NCI-H446 (cell line): Measurements from ENCODE around the gene KLHL29.

ENCODE experiments used
- DNase-seq, 2 experiments: peaks; one replicate each; lab custom pipeline; 2025; lab: John Stamatoyannopoulos, UW

Gene KLHL29

DNA sequence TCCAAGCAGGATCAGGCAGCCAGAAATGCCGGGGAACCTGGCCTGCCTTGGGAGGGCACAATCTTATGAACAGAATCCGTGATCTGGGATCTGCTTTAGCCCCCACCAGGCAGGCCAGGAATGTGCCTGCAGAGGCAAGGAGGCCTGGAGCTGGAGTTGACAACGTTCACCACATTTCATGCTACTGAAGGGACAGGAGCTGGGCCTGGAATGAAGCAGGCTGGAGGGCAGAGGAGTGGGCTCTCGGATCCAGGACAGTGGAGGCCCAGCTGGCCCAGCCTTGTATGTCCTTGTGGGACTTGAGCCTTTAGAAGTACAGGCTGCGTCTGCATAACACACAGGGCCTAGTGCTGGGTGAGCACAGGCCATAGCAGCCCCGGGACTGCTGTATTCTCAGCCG lies 91.8 kb downstream of the KLHL29 start:
- no peak for DNase-seq

DNA sequence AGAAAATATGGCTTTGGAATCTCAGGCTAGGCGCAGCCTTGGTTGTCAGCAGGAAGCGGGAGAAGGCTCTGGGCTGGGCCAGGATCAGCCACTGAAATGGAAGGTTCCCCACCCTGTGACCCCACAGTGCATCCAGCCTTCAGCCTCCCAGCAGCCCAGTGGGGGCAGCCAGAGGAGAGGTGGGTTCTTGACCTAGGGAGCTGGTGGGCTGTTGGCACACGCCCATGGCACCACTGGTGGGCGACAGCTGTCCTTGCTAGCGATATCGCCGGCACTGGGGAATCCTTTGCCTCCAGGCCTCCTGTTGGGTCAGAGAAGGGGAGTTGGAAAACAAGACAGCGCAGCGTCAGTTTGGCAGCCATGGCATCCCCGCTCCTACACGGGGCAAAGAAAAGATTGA lies 92.4 kb downstream of the KLHL29 start:
- DNase-seq: no peak

DNA sequence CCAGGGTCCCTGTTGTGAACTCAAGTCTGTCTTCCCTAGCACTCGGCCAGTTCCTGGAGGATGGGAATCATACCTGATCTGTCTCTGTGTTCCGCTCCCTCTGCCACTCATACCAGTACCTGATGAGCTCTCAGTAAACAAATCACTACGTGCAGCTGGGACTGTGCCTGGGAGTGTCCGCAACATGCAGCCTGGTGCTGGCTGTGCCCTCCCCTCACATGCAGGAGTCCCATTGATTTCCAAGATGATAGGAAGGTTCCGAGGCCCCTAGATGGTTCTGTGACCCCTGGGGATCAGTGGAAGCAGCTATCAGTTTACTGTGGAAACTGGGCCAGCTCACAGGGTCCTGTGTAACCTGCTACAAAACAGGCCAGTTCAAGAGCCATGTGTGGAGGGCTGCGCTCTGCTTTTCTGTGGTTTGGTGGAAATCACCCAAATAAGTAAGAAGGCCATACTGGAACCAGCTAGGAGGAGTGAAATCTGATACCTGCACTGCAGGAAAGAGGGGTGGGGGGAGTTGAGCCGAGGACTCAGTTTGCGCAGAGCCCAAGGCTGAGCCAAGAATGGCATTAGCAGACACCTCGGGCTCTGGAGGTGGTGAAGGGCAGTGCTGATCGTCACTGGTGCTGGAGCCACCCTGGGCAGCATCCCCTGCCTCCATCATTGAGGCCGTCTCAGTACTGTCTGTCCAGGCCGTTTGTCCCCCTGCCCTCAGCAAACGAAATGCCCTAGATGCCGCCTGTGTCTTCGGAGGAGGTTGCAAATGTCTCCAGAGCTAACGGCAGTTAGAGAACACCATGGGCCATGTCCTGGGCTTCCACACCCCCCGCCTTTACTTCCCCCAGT lies 93.3 kb downstream of the KLHL29 start:
- DNase-seq: no peak

DNA sequence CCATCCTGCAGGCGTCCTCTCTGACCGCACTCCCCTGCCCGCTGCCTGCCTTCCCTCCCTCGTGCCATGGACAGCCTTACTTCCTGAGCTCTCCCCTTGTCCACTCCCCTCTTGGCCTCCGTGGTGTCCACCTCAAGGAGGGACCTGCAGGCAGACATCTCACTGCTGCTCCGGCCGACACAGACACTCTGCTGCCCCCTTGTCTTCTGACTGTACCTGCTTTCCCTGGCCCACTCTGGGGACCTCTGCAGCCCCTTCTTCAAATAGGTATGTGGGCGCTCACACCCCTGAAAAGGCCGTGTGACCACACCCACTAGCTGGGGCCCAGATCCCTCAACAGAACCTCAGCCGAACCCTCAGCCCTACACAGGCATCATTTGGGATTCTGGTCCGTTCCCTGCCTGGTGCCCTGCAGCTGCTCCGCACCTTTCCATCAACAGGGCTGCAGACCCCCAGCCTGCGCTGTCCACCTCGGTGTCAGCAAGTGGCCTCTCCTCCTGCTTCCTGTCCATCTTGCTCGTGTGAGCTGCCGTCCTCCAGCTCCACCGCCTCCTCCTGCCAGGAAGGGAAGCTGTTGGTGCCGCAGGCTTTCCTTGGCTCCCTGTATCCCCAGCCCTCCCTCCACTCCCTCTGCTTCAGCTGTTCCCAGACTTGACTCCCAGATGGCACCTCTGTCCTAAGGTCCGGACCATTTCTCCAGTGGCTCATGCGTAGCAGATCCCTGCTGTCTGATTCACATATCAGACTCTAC lies 94.1 kb downstream of the KLHL29 start:
- no peak for DNase-seq

DNA sequence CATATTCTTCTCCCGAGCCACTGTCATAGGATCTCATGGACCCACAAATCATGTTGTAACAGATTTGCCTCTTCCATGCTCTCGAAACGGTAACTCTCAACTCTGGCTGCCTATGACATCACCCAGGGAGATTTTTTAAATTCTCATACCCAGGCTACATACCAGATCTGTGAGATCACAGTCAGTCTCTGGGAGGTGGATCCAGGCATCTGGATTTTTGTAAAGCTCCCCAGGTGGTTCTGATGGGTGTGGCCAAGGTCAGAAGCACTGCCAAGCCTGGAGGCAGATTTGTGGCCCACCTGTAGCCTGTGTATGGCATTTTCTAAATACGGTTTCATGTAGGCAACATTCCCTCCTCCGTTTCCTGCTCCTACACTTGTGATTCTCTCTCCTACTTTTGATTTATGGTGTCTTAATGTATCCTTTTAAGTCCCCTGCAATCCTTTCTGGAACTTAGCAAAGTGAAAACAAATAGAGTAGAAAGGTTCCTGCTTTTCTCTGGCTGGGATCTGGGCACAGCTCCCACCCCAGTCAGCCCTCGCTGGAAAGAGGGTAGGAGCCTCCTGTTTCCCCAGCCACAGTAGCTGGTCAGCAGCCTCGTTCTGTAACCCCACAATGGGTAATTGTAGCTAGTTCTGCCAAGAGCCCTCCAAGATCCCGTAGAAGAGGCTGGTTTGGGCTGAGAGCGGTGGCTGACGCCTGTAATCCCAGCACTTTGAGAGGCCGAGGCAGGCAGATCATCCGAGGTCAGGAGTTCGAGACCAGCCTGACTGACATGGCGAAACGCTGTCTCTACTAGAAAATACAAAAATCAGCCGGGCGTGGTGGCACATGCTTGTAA lies 96.2 kb downstream of the KLHL29 start:
- peak in 1 of 2 experiments; percentile 16 for DNase-seq

DNA sequence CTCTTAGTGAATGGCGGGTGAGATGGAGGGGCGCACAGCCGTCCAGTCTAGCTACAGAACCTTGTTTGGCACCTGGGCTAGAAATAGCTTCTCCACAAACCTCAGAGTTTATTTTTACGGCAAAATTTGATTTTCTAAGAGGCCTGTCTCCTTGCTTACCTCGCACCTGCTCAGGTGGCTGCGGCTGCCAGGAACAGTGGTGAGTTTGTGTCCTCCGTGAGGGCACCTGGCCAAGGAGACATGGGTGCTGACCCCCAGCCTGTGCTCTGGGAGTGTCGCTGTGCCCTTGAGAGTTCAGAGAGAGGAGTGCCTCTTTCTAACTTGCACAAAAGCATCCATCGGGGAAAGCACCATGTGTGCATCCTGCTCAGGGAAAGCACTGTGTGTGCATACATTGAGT lies 97.2 kb downstream of the KLHL29 start:
- DNase-seq: no peak

DNA sequence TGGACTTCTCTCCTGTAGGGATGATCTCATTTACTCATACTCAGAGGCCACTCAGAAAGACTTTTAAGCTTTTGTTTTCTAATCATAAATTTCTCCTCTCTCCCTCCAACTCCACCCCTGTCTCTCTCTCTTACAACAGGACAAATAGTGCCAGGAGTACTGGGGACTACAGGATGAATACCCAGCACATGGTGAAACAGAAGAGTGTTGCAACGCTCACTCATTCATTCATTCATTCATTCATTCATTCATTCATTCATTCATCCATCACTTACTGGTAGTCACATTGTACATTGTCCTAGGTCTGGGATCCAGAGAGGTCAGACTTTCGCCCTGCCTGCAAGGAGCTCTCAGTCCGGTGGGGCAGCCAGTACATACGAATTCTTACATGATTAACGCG lies 97.6 kb downstream of the KLHL29 start:
- DNase-seq: no peak

DNA sequence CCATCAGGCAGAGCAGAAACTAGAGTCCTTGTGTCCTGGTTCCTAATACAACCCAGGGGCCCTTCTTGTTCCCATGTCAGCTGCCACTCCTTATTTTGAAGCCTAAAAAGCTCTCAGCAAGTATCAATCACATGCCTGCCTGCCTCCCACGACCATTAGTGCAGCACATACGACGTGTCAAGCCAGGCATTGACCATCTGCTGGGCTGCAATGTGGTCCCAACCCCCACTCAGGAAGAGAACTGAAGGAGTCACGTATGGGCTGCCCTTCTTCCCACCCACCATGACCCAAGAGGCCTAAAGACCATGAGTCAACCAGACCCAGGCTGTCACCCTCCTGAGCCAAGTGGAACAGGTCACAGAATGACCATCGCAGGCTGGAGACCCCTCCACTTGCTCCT lies 98.8 kb downstream of the KLHL29 start:
- no peak for DNase-seq

DNA sequence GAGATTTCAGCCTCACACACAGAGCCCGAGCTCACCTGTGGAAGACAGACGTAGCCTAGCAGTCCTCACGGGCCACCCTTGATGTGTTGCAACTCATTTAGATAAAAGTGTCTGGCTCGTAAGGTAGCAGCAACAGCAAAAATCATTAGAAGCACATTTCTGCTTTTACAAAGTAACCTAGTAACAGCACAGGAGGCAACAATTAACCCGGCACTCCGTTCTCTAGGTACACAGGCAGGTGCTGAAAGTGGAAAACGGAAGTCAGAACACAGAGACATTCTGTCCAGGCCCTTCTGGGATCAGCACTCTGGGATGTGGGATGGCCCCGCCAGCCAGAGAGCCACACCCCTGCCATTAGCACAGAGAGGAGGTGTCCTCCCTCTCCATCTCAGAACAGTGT lies 99.3 kb downstream of the KLHL29 start:
- no peak for DNase-seq

DNA sequence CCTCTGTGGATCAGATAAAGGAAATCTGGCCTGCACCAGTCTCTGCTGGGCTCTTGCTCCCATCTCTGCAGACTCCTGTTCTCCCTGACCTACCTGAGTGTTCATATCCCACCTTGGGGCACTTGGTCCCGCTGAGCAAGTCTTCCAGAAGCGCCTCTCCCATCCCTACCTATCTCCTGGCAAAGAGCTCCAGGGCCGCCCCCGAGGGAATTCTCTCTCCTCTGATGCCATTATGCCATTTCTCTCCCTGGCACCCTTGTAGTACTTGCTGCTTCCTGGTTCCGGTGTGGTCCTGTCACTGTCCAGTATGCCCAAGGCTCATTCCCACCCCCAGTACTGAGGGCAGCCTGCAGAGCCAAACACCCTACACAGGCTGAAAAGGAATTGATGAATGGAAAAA lies 99.8 kb downstream of the KLHL29 start:
- no peak for DNase-seq

DNA sequence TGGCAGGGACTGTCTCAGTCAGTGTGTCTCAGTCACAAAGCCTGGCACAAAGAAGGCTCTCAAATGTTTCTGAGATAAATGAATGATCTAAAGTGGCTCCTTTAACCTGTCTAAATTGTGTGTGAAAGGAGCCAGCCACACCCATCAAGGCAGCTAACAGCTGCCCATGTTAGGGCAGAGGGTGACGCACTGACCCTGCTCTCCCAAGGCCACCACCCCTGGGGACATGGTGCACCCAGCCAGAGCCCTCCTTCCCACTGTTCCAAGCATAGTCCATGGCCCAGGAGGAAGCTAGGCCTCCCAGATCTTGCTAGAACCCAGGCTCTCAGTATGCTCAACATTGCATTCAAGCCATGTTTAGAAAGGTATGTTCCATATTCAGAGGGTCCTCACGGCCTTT lies 100.3 kb downstream of the KLHL29 start:
- no peak for DNase-seq

DNA sequence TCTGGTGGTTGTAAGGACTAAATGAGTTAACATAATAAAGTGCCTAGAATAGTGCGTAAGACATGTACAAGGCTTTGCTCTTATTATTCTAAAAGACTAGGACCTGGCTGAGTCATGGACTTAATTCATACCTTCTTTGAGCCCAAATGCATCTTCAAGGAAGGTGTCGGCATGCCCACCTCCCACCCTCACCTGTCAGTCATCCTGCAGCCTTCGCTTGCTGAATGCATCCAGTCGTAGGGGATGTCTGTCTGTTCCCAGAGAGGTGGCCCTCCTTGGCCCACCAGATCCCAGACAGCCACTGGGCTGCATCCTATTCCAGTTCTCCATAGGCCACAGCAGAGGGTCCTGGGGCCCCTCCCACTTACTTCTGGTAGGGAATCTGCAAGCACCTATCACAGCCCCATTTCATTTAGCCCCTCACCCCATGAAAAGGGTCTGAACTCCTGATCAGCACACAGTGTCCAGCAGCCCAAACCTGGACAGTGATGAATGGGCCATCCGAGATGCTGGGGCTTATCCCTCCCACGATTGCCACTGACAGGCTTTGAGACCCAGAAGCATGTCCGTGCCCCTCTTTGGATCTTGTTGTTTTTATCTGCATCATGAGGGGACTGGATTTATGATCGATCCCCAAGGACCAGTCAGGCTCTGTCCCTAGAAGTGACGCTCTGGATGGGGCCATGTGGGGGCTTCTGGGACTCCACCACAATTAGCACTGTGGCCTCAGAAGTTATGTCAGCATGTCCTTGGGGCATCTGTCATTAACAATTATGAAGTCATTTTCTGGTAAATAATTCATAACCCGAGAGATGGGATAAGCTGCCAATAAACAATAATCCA lies 101.1 kb downstream of the KLHL29 start:
- no peak for DNase-seq

DNA sequence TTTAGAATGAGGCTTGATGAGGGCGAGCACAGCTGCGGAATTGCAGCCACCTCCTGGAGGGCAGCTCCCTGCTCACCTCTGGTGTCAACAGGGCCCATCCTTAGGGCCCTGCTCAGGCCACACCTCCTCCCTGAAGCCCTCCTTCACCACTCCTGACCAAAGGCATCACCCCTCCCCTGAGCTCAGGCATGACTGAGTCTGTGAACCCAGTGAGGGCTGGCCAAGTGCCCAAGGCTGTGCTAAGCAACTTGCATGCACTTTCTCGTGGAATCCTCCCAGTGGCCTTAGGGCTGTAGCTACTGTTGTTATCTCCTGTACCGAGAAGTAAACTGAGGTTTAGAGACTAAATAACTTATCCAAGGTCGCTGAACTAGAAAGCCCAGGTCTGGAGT lies 101.7 kb downstream of the KLHL29 start:
- no peak for DNase-seq

DNA sequence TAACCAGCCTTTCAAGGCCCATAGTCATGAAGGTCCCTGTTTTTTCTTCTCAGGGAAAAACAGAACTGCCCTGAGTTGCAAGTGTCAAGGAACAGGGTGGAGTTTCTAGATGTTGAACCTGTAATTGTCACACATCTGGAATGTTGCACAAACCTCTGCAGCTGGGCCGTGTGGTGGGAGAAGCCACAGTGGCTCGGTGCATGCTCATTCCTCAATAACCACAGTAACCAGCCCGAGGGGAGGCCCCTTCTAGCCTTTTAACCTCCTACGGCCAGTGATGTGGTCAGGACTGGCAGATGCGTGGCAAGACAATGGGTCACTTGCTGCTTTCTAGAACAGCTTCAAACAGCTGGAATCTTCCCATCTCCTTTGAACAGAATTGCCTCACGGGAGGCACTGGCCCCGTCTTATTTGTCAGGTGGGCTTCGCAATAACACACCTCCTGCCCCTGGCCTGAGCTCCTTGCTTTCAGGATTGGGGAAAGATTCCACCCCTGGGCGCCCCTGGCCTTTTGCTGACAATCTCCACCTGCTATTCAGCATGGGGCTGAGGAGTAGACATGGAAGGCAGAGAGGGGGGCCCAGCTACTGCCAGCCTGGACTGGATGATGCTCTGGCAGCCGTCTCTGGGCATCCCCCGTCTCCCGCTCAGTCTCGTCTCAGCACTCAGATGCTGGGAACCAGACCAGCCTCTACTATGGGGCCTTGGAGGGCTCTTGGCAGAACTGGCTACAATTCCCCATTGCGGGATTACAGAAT lies 102.9 kb downstream of the KLHL29 start:
- DNase-seq: no peak

DNA sequence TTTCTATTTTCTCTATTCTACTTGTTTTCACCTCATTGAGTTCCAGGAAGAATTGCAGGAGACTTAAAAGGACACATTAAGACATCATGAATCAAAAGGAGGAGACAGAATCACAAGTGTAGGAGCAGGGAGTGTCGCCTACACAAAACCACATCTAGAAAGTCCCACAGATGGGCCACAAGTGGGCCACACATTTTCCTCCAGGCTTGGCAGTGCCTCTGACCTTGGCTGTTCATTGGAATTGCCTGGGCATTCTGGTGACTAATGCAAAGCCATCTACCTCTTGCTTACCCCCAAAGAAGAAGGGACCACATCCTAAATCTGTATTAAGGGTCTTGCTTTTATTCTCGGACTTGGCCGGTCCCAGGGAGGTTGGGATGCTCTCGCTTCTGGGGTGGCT lies 103.6 kb downstream of the KLHL29 start:
- no peak for DNase-seq

DNA sequence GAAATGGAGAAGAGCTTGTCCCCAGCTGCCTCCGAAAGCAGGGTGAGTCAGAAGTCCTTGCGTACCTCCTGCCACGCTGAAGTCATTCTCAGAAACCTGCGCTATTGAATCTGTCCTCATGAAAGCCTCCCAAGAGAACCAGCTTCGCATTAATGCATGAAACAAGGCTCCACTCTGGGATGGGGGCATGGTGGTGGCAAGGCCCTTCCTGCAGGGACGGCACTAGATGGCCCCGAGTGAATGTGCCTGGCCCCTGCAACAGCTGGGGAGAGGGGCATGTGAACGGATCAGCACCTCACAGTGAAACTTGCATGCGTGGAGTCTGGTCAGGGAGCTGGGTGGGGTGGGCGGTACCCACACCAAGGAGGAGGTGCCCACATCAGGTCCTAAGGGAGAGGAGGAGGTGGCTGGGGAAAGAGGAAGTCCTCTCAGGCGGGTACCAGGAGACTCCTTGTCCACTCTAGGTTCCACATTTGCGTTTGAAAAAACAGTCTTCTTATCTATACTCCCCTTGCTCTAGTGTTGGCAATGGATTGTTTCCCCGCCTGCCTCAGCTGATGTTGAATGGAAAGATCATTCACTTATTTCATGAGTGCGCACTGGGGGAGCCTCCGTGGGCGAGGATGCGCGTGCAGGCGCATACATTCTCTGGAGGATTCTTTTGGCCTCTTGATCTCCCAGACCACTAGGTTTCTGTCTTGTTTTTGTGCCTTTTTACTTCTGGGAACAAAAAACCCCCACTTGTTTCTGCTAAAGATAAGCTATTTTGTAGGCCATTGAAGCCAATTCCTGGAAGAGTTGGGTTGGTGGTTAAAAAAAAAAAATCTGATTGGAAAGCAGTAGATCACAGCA lies 104.7 kb downstream of the KLHL29 start:
- DNase-seq: no peak

DNA sequence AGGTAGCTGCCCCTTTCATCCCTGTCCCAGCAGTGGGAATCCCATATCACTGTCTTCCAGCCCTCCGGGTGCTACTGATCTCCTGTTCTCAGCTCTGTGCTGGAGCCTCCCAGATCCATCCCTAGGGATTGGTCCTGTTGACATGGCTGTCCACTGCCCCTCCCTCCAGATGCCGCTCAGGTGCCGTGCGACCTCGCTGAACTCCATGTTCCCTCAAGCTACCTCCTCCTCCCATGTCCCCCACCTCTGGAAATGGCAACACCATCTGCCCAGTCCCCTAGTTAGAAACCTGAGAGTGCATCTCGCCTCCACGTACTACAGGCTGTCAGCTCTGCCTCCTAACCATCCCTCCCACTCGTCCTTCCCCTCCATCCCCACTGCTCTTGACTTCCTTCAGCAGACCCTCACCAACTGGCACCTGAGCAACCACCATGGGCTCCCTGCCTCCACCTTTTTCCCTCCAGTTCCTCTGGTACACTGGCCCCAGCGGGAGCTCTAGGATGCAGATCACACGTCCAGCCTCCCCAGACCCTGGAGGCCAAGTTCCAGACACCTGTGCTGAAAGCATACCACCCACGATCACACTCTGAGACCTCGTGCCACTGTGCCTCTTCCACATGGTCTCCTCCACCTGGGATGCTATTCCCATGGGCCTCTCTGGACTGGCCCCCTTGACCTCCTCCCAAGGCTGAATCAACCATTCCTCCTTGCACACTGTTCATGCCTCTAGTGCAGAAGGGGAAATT lies 106.8 kb downstream of the KLHL29 start:
- no peak for DNase-seq

DNA sequence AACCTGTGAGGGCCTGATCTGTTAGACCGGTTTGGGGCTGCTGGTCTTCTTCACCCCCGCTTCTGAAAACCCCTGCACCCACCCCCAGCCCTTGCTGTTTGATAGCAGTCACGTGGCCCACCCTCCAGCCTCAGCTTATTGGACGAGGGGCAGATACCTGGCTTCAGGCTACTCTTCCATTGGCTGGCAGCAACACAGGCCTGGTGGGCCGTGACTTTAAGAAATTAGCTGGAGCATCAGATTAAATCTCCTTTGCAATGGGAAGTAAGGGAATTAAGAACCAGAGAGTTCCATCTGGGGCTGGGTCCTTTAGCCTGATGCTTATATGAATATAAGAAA lies 107.3 kb downstream of the KLHL29 start:
- DNase-seq: no peak

DNA sequence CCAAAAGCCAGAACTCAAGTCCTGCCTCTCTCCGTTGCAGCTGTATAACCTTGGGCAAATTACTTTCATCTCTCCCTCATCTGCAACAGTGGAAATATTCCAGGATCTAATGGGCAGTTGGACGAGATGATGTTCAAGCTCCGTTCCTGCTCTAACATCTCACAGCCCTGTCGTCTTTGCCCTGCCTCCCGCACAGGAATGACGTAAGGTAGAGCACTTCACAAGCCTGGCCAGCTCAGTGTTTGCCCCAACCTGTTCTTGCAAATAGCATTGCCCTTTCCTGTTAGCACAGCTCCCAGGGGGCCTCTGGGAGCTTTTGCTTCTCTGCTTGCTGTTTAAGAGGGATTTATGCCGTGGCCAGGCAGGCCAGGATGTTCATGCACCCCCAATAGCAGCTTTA lies 107.9 kb downstream of the KLHL29 start:
- peak in 1 of 2 experiments; percentile 26 for DNase-seq
